WERI-Rb-1 (cell line): ENCODE data around the gene USP37.

ENCODE experiments used
- DNase-seq: peaks from one replicate; pipeline ENCODE4 v3.0.0-alpha.2; 2020
- H3K27ac ChIP-seq: fragments of 250-450 bp; sonication (Bioruptor Pico); 2 replicates; pipeline ENCODE4 v1.5.1; 2020; ENCODE audit warnings: mild to moderate bottlenecking, moderate library complexity
- H3K27me3 ChIP-seq: fragments of 250-450 bp; sonication (Bioruptor Pico); 2 replicates; pipeline ENCODE4 v1.5.1; 2021; ENCODE audit warnings: mild to moderate bottlenecking, low read depth, moderate library complexity; ENCODE audit not compliant: insufficient read depth, severe bottlenecking
- H3K36me3 ChIP-seq: fragments of 250-450 bp; sonication (Bioruptor Pico); 2 replicates; pipeline ENCODE4 v1.5.1; 2020; ENCODE audit warnings: mild to moderate bottlenecking, moderate library complexity
- H3K4me3 ChIP-seq: 2 replicates; pipeline ENCODE4 v1.5.1; 2011; ENCODE audit warnings: low read depth, mild to moderate bottlenecking, control low read depth, low read length
- H3K9me3 ChIP-seq: fragments of 250-450 bp; sonication (Bioruptor Pico); 2 replicates; pipeline ENCODE4 v1.5.1; 2021; ENCODE audit warnings: mild to moderate bottlenecking, moderate library complexity; ENCODE audit not compliant: severe bottlenecking
- CTCF ChIP-seq: IDR thresholded peaks from 2 replicates; pipeline ENCODE4 v1.5.1; 2011; ENCODE audit warnings: low read depth, mild to moderate bottlenecking, control low read depth, inconsistent platforms, low read length

Gene USP37

DNA sequence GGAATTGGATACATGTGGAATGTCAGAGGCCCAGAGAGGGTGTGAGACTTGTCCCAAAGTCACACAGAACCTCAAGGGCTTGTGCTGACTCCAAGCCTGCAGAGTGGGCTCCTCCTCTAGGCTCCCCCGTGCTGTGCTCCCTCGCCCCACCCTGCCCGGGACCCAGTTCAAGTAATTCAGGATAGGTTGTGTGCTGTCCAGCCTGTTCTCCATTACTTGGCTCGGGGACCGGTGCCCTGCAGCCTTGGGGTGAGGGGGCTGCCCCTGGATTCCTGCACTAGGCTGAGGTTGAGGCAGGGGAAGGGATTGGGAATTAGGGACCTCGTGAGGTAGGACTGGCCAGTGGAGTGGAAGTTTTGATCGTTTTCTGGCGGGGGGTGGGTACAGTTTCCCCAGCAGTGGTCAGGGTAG, 165.7 kb downstream of the USP37 start:
- no peak for DNase-seq
- Histone ChIP-seq H3K9me3 (no peaks in the 10 kb centered on the region), H3K27ac (no peak overlapping the region), H3K27me3 (no peaks in the 10 kb centered on the region), H3K4me3 (no peak overlapping the region), H3K36me3 (peaks cover 31% of the 10 kb centered on the region)
- TF ChIP-seq CTCF: no peak

DNA sequence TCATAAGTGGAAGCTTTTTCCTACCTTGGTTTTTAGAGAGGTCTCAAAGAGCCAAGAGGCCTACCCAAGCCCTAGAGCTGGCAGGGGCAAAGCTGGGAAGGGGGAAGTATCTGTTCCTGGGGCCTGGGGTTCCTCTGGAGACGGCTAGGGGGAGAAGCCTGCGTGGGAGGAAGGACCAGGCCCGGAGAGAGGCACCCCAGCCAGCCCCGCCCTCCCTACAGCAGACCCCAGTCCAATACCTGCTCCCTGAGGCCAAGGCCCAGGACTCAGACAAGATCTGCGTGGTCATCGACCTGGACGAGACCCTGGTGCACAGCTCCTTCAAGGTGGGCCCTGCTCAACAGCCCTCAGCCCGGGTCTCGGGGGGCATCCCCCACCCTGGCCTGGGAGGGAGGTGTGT, 166.3 kb downstream of the USP37 start:
- H3K27me3 ChIP-seq: no peaks in the 10 kb centered on the region
- H3K27ac ChIP-seq: no peak overlapping the region
- H3K9me3 ChIP-seq: no peaks in the 10 kb centered on the region
- no peak for TF ChIP-seq CTCF
- no peak overlapping the region for H3K4me3 ChIP-seq
- H3K36me3 ChIP-seq: peaks cover 31% of the 10 kb centered on the region
- DNase-seq: no peak

DNA sequence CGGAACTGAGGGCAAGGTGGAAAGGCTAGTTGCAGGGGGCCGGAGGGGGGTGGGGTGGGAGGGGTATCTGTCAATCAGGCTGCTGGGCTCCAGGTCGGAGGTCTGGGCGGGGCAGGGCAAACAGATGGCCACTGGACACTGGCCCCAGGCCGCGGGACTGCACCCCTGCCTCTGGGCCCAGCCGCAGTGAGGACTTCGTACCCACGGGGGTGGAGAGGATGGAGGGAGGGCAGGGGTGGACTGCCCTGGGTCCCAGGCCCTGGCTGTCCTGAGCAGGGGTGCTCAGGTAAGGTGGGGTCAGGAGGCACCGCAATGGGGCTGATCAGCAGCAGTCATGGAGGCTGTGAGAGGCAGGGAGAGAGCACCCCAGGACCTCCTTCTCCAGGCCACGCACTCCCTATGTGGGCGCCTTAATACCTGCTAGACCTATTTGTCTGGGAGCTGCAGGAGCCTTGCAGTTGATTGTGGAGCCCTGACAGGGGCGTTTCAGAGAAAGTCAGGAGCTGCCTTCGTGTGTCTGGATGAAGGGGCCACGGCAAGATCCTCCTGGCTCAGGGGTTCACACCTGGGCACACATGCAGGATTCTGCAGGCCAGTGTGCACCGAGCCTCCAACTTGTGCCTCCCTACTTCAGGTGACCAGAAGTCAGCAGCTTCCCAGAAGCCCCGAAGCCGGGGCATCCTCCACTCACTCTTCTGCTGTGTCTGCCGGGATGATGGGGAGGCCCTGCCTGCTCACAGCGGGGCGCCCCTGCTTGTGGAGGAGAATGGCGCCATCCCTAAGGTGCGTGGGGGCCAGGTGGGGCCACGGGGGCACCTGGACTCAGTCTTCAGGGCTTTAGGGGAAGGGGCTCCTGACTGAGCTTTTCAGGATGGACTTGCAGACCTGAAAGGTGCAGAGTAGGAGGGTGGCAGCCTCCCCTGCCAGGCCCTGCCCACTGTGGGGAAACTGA, 166.9 kb downstream of the USP37 start:
- TF ChIP-seq CTCF: no peak
- peak overlapping the region; percentile 92 for H3K4me3 ChIP-seq
- H3K27me3 ChIP-seq: no peaks in the 10 kb centered on the region
- peaks cover 31% of the 10 kb centered on the region for H3K36me3 ChIP-seq
- H3K27ac ChIP-seq: peak overlapping the region; percentile 95
- DNase-seq: peak; percentile 75
- H3K9me3 ChIP-seq: no peaks in the 10 kb centered on the region
